Measurements from ENCODE around the gene CUX1. TPM values are rescaled to one million over a fixed set of nuclear protein-coding genes. Genes with fewer than 3 reads are reported as not detected.
"Not testable (repeated sequence)": the region's sequence is repeated elsewhere in the genome, so short reads cannot be mapped to it uniquely, and the experiment has no call there.

The CUX1 gene
- total and polyA plus RNA-seq, 2 of the 13 experiments (the other 11 are each of a cell fraction or from before 2014, with no cell fraction given): 13.7 to 14.9 TPM

- no peak for TF ChIP-seq ZNF318 (CRISPR knock-in tag; IDR thresholded peaks at IDR 0.05)
- TF ChIP-seq, protein P1, sequence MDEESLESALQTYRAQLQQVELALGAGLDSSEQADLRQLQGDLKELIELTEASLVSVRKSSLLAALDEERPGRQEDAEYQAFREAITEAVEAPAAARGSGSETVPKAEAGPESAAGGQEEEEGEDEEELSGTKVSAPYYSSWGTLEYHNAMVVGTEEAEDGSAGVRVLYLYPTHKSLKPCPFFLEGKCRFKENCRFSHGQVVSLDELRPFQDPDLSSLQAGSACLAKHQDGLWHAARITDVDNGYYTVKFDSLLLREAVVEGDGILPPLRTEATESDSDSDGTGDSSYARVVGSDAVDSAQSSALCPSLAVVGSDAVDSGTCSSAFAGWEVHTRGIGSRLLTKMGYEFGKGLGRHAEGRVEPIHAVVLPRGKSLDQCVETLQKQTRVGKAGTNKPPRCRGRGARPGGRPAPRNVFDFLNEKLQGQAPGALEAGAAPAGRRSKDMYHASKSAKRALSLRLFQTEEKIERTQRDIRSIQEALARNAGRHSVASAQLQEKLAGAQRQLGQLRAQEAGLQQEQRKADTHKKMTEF (CRISPR knock-in tag; IDR thresholded peaks at IDR 0.05): no peak
- no peak for TF ChIP-seq JDP2 (CRISPR knock-in tag; IDR thresholded peaks at IDR 0.05; ENCODE audit: borderline replicate concordance)
- no peak for TF ChIP-seq TFE3 (CRISPR knock-in tag; IDR thresholded peaks at IDR 0.05)
- TF ChIP-seq CBX2 (IDR thresholded peaks at IDR 0.05; ENCODE audit: low read depth, low read length): no peak
- no peak for TF ChIP-seq CBX2 (CRISPR knock-in tag; IDR thresholded peaks at IDR 0.05; ENCODE audit: low read depth)
- no peak for TF ChIP-seq U2AF2 (IDR thresholded peaks at IDR 0.05; ENCODE audit: low read depth, low read length)
- TF ChIP-seq KLF6 (CRISPR knock-in tag; IDR thresholded peaks at IDR 0.05): no peak
Measured at GRCh38 chr7:101987494-101987893, 170.1 kb downstream of the CUX1 start (continued).

- H3K4me1 ChIP-seq (ENCODE audit: insufficient read depth, low read length): peaks cover 14% of the 10 kb centered on the region
- ATAC-seq; intact Hi-C loops (cut with micrococcal nuclease; ENCODE audit: unreplicated experiment); H3K9ac ChIP-seq (ENCODE audit: insufficient read depth, low read depth, low read length); H3K27me3 ChIP-seq (ENCODE audit: control insufficient read depth in 1 of 2, insufficient read depth in 2 of 2, low read length in 2 of 2); H4K20me1 ChIP-seq (ENCODE audit: insufficient read depth, low read length); H3K4me2 ChIP-seq (ENCODE audit: low read depth, low read length); CTCF ChIA-PET (ENCODE audit: low intra/inter-chr PET ratio, low total read pairs); DNase-seq (ENCODE audit: low spot score); H3K4me3 ChIP-seq (replicated peaks in 1 of 3; ENCODE audit: insufficient read depth in 1 of 3, low read depth in 2 of 3, low read length in 3 of 3); in situ Hi-C loops (cut with HindIII; ENCODE audit: extremely low pct_ligation_motif_present, low pct_unique_long_range_greater_than_20kb); H3K27ac ChIP-seq (ENCODE audit: extremely low read length, insufficient read depth, low read length); H3K79me2 ChIP-seq (ENCODE audit: insufficient read depth, low read length); H3K9me3 ChIP-seq (ENCODE audit: low read length); BruUV-seq (replicated peaks); FAIRE-seq; H2AFZ ChIP-seq (ENCODE audit: low read length); POLR2A ChIA-PET: not testable (repeated sequence)
- peaks cover 1 to 17% of the 10 kb centered on the region in 2 experiments; a peak in 4 of 5 replicates for H3K36me3 ChIP-seq (replicated peaks in 1 of 2; ENCODE audit: control insufficient read depth in 1 of 2, insufficient read depth in 2 of 2, low read length in 2 of 2)
- WGBS (ENCODE audit: low lambda C conversion rate): 100% methylated on average over 10 of the region's 10 CpGs
Measured at GRCh38 chr7:101988060-101988459, 170.6 kb downstream of the CUX1 start.
